Measurements from ENCODE around the gene BAX. TPM values are rescaled to one million over a fixed set of nuclear protein-coding genes. Genes with fewer than 3 reads are reported as not detected.
"Not testable (repeated sequence)": the region's sequence is repeated elsewhere in the genome, so short reads cannot be mapped to it uniquely, and the experiment has no call there.

BAX gene
- total and polyA plus RNA-seq, 8 donors: 47.7 to 141 (median 63.2) TPM

GRCh38 chr19:48918801-48919247, 35.9 kb upstream of the BAX start:
- DNase-seq (peak in 1 of 4 donors; percentile 16), ATAC-seq (no peak)
- Histone ChIP-seq H3K9me3 (no peaks in the 10 kb centered on the region), H3K27me3 (no peaks in the 10 kb centered on the region), H3K36me3 (peaks cover 0 to 99% of the 10 kb centered on the region in 2 donors), H3K27ac (no peak overlapping the region), H3K4me3 (no peak overlapping the region), H3K4me1 (no peaks in the 10 kb centered on the region)
- TF ChIP-seq, protein P1, sequence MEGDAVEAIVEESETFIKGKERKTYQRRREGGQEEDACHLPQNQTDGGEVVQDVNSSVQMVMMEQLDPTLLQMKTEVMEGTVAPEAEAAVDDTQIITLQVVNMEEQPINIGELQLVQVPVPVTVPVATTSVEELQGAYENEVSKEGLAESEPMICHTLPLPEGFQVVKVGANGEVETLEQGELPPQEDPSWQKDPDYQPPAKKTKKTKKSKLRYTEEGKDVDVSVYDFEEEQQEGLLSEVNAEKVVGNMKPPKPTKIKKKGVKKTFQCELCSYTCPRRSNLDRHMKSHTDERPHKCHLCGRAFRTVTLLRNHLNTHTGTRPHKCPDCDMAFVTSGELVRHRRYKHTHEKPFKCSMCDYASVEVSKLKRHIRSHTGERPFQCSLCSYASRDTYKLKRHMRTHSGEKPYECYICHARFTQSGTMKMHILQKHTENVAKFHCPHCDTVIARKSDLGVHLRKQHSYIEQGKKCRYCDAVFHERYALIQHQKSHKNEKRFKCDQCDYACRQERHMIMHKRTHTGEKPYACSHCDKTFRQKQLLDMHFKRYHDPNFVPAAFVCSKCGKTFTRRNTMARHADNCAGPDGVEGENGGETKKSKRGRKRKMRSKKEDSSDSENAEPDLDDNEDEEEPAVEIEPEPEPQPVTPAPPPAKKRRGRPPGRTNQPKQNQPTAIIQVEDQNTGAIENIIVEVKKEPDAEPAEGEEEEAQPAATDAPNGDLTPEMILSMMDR (IDR thresholded peaks at IDR 0.05): no peak
- intact Hi-C loops (cut with DNase I): no loop called here

- DNase-seq; ATAC-seq; H3K27me3 ChIP-seq; H3K27ac ChIP-seq; H3K9me3 ChIP-seq; H3K4me1 ChIP-seq; H3K4me3 ChIP-seq; intact Hi-C loops (cut with DNase I): not testable (repeated sequence)
- H3K36me3 ChIP-seq: peaks cover 0 to 97% of the 10 kb centered on the region in 2 donors
These were observed 35.4 kb upstream of the BAX start for GRCh38 chr19:48919271-48919670.

DNA sequence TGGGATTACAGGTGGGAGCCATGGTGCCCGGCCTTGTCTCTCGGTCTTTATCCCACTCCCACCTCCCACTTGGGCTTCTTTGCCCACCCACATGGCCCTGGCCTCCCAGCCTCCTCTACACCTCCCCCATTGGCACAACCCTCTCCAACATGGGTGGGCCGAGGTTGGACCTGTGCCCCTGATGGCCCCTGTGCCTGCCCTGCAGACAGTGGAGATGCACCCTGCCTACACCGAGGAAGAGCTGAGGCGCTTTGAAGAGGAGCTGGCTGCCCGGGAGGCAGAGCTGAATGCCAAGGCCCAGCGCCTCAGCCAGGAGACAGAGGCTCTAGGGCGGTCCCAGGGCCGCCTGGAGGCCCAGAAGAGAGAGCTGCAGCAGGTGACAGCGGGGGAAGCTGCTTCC, 33.7 kb upstream of the BAX start:
- no peak for DNase-seq
- H3K4me3 ChIP-seq: no peak overlapping the region
- no peaks in the 10 kb centered on the region for H3K27me3 ChIP-seq
- H3K9me3 ChIP-seq: no peaks in the 10 kb centered on the region
- intact Hi-C loops (cut with DNase I): no loop called here
- TF ChIP-seq, protein P1 (IDR thresholded peaks at IDR 0.05): no peak
- H3K36me3 ChIP-seq: peaks cover 0 to 80% of the 10 kb centered on the region in 2 donors
- H3K27ac ChIP-seq: no peak overlapping the region
- no peaks in the 10 kb centered on the region for H3K4me1 ChIP-seq
- ATAC-seq: no peak

- ATAC-seq: no peak
- no peaks in the 10 kb centered on the region for H3K9me3 ChIP-seq
- peaks cover 0 to 71% of the 10 kb centered on the region in 2 donors for H3K36me3 ChIP-seq
- H3K4me1 ChIP-seq: peaks cover 0 to 9% of the 10 kb centered on the region in 2 donors
- intact Hi-C loops (cut with DNase I): no loop called here
- TF ChIP-seq, protein P1 (IDR thresholded peaks at IDR 0.05): no peak
- DNase-seq: no peak
- no peak overlapping the region for H3K27ac ChIP-seq
- H3K27me3 ChIP-seq: no peaks in the 10 kb centered on the region
- no peak overlapping the region for H3K4me3 ChIP-seq
These were observed 32.8 kb upstream of the BAX start for GRCh38 chr19:48921721-48922500.

- intact Hi-C loops (cut with DNase I): no loop called here
- no peak overlapping the region for H3K27ac ChIP-seq
- peaks cover 0 to 14% of the 10 kb centered on the region in 2 donors for H3K4me1 ChIP-seq
- H3K36me3 ChIP-seq: peaks cover 0 to 62% of the 10 kb centered on the region in 2 donors
- no peak overlapping the region for H3K4me3 ChIP-seq
- DNase-seq: no peak
- no peak for ATAC-seq
- no peaks in the 10 kb centered on the region for H3K9me3 ChIP-seq
- no peaks in the 10 kb centered on the region for H3K27me3 ChIP-seq
- TF ChIP-seq, protein P1 (IDR thresholded peaks at IDR 0.05): no peak
These were observed 31.9 kb upstream of the BAX start for GRCh38 chr19:48922548-48923490.
